Measurements from ENCODE around the gene KRTAP6-1. TPM values are rescaled to one million over a fixed set of nuclear protein-coding genes. Genes with fewer than 3 reads are reported as not detected.

KRTAP6-1 gene
- total and polyA plus RNA-seq, 4 experiments from 2014 or later, result not detected

- H3K4me1 ChIP-seq (ENCODE audit: insufficient read depth, low read length), result no peaks in the 10 kb centered on the region
- Mint-ChIP-seq H3K4me1 (no peaks in the 10 kb centered on the region), H3K4me3 (no peak overlapping the region), H3K9me3 (peaks cover 0 to 6% (median 2%) of the 10 kb centered on the region in 8 donors), H3K36me3 (no peaks in the 10 kb centered on the region), H3K27ac (no peak overlapping the region), H3K27me3 (peaks cover 0 to 4% of the 10 kb centered on the region in 2 donors)
- CTCF ChIA-PET (ENCODE audit: partially characterized antibody), result no interaction called here
- H3K36me3 ChIP-seq (ENCODE audit: insufficient read depth, low read length), result no peaks in the 10 kb centered on the region
- no peak overlapping the region for H3K4me3 ChIP-seq (ENCODE audit: low read length in 2 of 2)
- no peaks in the 10 kb centered on the region for H3K27me3 ChIP-seq (ENCODE audit: insufficient read depth, low read length)
- intact Hi-C loops (cut with micrococcal nuclease), result no loop called here
- no peak for DNase-seq
- no peaks in the 10 kb centered on the region for H3K9me3 ChIP-seq (ENCODE audit: control insufficient read depth in 1 of 2, low read length in 2 of 2)
- POLR2A ChIA-PET (ENCODE audit: partially characterized antibody), result no interaction called here
- no peak overlapping the region for H3K27ac ChIP-seq (ENCODE audit: low read depth, low read length)
These were observed 1.6 kb downstream of the KRTAP6-1 start for GRCh38 chr21:30612132-30612531.

GRCh38 chr21:30605968-30606367, 7.8 kb downstream of the KRTAP6-1 start:
- Histone ChIP-seq H3K36me3 (ENCODE audit: insufficient read depth, low read length) (no peaks in the 10 kb centered on the region), H3K4me3 (ENCODE audit: low read length in 2 of 2) (no peak overlapping the region), H3K27me3 (ENCODE audit: insufficient read depth, low read length) (no peaks in the 10 kb centered on the region), H3K27ac (ENCODE audit: low read depth, low read length) (no peak overlapping the region), H3K9me3 (ENCODE audit: control insufficient read depth in 1 of 2, low read length in 2 of 2) (no peaks in the 10 kb centered on the region), H3K4me1 (ENCODE audit: insufficient read depth, low read length) (no peaks in the 10 kb centered on the region)
- DNase-seq, result no peak
- CTCF ChIA-PET (ENCODE audit: partially characterized antibody), result no interaction called here
- Mint-ChIP-seq H3K27ac (no peak overlapping the region), H3K4me1 (no peaks in the 10 kb centered on the region), H3K36me3 (no peaks in the 10 kb centered on the region), H3K27me3 (peaks cover 0 to 1% of the 10 kb centered on the region in 2 donors), H3K4me3 (no peak overlapping the region), H3K9me3 (peaks cover 0 to 12% (median 4%) of the 10 kb centered on the region in 8 donors)
- POLR2A ChIA-PET (ENCODE audit: partially characterized antibody), result no interaction called here
- intact Hi-C loops (cut with micrococcal nuclease), result no loop called here

DNA sequence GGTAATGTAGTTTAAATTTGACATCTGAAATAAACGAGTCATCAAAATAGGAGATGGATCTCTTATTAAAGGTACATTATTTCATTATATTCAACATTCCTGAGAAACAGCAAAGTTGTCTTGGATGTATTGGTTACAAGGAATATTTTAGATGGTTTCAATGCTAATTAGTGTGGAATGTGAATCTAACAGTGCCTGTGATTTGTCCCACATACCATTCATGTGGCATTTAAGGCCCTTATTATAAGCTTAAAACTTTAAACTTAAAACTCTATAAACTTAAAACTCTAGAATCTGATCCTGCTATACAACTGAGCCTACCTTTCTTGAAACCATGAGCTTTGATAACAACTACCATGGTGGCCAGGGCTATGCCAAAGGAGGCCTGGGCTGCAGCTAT, 12.9 kb downstream of the KRTAP6-1 start, which contains the start of gene KRTAP22-1:
Gene KRTAP22-1 (plus strand): TSS at position 301 of the 400 bp plus-strand sequence.
- no peaks in the 10 kb centered on the region for H3K36me3 ChIP-seq (ENCODE audit: insufficient read depth, low read length)
- ChIA-PET POLR2A (ENCODE audit: partially characterized antibody) (no interaction called here), CTCF (ENCODE audit: partially characterized antibody) (no interaction called here)
- H3K4me1 ChIP-seq (ENCODE audit: insufficient read depth, low read length), result no peaks in the 10 kb centered on the region
- intact Hi-C loops (cut with micrococcal nuclease), result no loop called here
- H3K27me3 Mint-ChIP-seq, result no peaks in the 10 kb centered on the region
- H3K9me3 ChIP-seq (ENCODE audit: control insufficient read depth in 1 of 2, low read length in 2 of 2), result no peaks in the 10 kb centered on the region
- no peak within 1 kb of the TSS for H3K4me3 Mint-ChIP-seq
- H3K27ac ChIP-seq (ENCODE audit: low read depth, low read length), result no peak within 1 kb of the TSS
- DNase-seq, result no peak
- no peaks in the 10 kb centered on the region for H3K4me1 Mint-ChIP-seq
- H3K4me3 ChIP-seq (ENCODE audit: low read length in 2 of 2), result no peak within 1 kb of the TSS
- H3K27me3 ChIP-seq (ENCODE audit: insufficient read depth, low read length), result no peaks in the 10 kb centered on the region
- no peaks in the 10 kb centered on the region for H3K36me3 Mint-ChIP-seq
- peak within 1 kb of the TSS in 1 of 7 donors; percentile 29 for H3K27ac Mint-ChIP-seq
- H3K9me3 Mint-ChIP-seq, result peaks cover 0 to 14% (median 3%) of the 10 kb centered on the region in 8 donors

DNA sequence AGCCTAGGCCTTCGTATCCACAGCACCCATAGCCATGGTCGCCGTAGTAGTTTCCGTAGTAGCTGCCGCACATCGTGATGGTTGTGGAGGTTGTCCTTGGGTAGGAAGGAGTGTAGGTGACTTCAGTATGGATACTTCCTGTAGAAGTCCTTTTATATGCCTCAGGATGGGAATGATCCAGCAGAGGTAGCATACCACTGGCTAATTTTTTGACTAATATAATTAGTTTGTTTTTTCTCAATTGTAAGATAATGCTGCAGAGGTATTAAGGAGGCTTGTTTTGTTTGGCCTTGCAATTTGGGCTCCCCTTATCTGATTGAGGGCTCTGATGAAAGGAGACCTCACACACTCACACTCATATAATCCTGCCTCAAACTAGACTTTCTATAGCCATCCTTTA, 14.9 kb downstream of the KRTAP6-1 start, which contains the start of gene KRTAP6-2:
Gene KRTAP6-2 (minus strand): TSS at position 101 of the 400 bp plus-strand sequence. CDS start 28 bp downstream, at position 73.
- no peak for DNase-seq
- Histone ChIP-seq H3K27me3 (ENCODE audit: insufficient read depth, low read length) (no peaks in the 10 kb centered on the region), H3K9me3 (ENCODE audit: control insufficient read depth in 1 of 2, low read length in 2 of 2) (no peaks in the 10 kb centered on the region), H3K4me3 (ENCODE audit: low read length in 2 of 2) (no peak within 1 kb of the TSS), H3K27ac (ENCODE audit: low read depth, low read length) (no peak within 1 kb of the TSS), H3K36me3 (ENCODE audit: insufficient read depth, low read length) (no peaks in the 10 kb centered on the region), H3K4me1 (ENCODE audit: insufficient read depth, low read length) (no peaks in the 10 kb centered on the region)
- no peaks in the 10 kb centered on the region for H3K27me3 Mint-ChIP-seq
- CTCF ChIA-PET (ENCODE audit: partially characterized antibody), result no interaction called here
- no peaks in the 10 kb centered on the region for H3K4me1 Mint-ChIP-seq
- H3K27ac Mint-ChIP-seq, result no peak within 1 kb of the TSS
- POLR2A ChIA-PET (ENCODE audit: partially characterized antibody), result no interaction called here
- no peak within 1 kb of the TSS for H3K4me3 Mint-ChIP-seq
- intact Hi-C loops (cut with micrococcal nuclease), result no loop called here
- no peaks in the 10 kb centered on the region for H3K36me3 Mint-ChIP-seq
- H3K9me3 Mint-ChIP-seq, result peaks cover 0 to 14% (median 3%) of the 10 kb centered on the region in 8 donors

GRCh38 chr21:30592140-30592539, 21.6 kb downstream of the KRTAP6-1 start, which contains the start of gene KRTAP6-3:
TSS of gene KRTAP6-3 (plus strand) at chr21:30592440. CDS start at chr21:30592446, 6 bp downstream.
- Mint-ChIP-seq H3K36me3 (no peaks in the 10 kb centered on the region), H3K4me1 (no peaks in the 10 kb centered on the region), H3K4me3 (no peak within 1 kb of the TSS), H3K27ac (no peak within 1 kb of the TSS), H3K9me3 (peaks cover 0 to 5% (median 0%) of the 10 kb centered on the region in 8 donors), H3K27me3 (no peaks in the 10 kb centered on the region)
- no peak for DNase-seq
- ChIA-PET CTCF (ENCODE audit: partially characterized antibody) (no interaction called here), POLR2A (ENCODE audit: partially characterized antibody) (no interaction called here)
- Histone ChIP-seq H3K4me1 (ENCODE audit: insufficient read depth, low read length) (no peaks in the 10 kb centered on the region), H3K36me3 (ENCODE audit: insufficient read depth, low read length) (no peaks in the 10 kb centered on the region), H3K9me3 (ENCODE audit: control insufficient read depth in 1 of 2, low read length in 2 of 2) (no peaks in the 10 kb centered on the region), H3K4me3 (ENCODE audit: low read length in 2 of 2) (no peak within 1 kb of the TSS), H3K27me3 (ENCODE audit: insufficient read depth, low read length) (no peaks in the 10 kb centered on the region), H3K27ac (ENCODE audit: low read depth, low read length) (no peak within 1 kb of the TSS)
- intact Hi-C loops (cut with micrococcal nuclease), result no loop called here

DNA sequence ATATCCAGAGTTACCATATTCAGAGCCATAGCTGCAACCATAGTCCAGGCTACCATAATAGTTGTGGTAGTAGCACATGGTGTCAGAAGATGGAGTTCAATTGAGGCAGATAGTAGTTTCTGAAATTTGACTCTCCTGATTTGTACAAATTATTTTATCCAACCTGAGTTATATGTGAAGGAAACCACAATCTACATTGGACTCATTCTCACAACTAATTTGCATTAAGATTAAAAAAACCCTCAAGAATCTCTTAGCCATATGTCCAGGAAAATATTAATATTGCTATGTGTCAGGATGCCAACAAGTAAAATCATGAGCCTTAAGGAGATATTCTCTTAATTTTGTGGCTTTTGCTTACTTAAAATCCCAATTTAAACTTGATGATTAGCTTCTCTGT, 23.4 kb downstream of the KRTAP6-1 start, which contains the start of gene KRTAP22-2:
Gene KRTAP22-2 (minus strand): TSS at position 101 of the 400 bp plus-strand sequence.
- no peaks in the 10 kb centered on the region for H3K36me3 ChIP-seq (ENCODE audit: insufficient read depth, low read length)
- no peak for DNase-seq
- H3K27me3 ChIP-seq (ENCODE audit: insufficient read depth, low read length), result no peaks in the 10 kb centered on the region
- no peak within 1 kb of the TSS for H3K4me3 ChIP-seq (ENCODE audit: low read length in 2 of 2)
- no peak within 1 kb of the TSS for H3K4me3 Mint-ChIP-seq
- H3K9me3 Mint-ChIP-seq, result no peaks in the 10 kb centered on the region
- intact Hi-C loops (cut with micrococcal nuclease), result no loop called here
- H3K27ac ChIP-seq (ENCODE audit: low read depth, low read length), result no peak within 1 kb of the TSS
- no peaks in the 10 kb centered on the region for H3K4me1 ChIP-seq (ENCODE audit: insufficient read depth, low read length)
- no peaks in the 10 kb centered on the region for H3K27me3 Mint-ChIP-seq
- H3K9me3 ChIP-seq (ENCODE audit: control insufficient read depth in 1 of 2, low read length in 2 of 2), result no peaks in the 10 kb centered on the region
- no peaks in the 10 kb centered on the region for H3K4me1 Mint-ChIP-seq
- CTCF ChIA-PET (ENCODE audit: partially characterized antibody), result no interaction called here
- no peaks in the 10 kb centered on the region for H3K36me3 Mint-ChIP-seq
- POLR2A ChIA-PET (ENCODE audit: partially characterized antibody), result no interaction called here
- H3K27ac Mint-ChIP-seq, result no peak within 1 kb of the TSS

GRCh38 chr21:30582870-30583269, 30.9 kb downstream of the KRTAP6-1 start:
- peaks cover 0 to 2% (median 0%) of the 10 kb centered on the region in 8 donors for H3K9me3 Mint-ChIP-seq
- POLR2A ChIA-PET (ENCODE audit: partially characterized antibody), result no interaction called here

More at GRCh38 chr21:30582870-30583269, 30.9 kb downstream of the KRTAP6-1 start:
- H3K36me3 ChIP-seq (ENCODE audit: insufficient read depth, low read length), result no peaks in the 10 kb centered on the region
- CTCF ChIA-PET (ENCODE audit: partially characterized antibody), result no interaction called here
- H3K4me1 ChIP-seq (ENCODE audit: insufficient read depth, low read length), result no peaks in the 10 kb centered on the region
- no peak overlapping the region for H3K27ac ChIP-seq (ENCODE audit: low read depth, low read length)
- no peaks in the 10 kb centered on the region for H3K9me3 ChIP-seq (ENCODE audit: control insufficient read depth in 1 of 2, low read length in 2 of 2)
- Mint-ChIP-seq H3K27me3 (peaks cover 0 to 3% of the 10 kb centered on the region in 2 donors), H3K4me1 (no peaks in the 10 kb centered on the region), H3K36me3 (no peaks in the 10 kb centered on the region), H3K4me3 (no peak overlapping the region), H3K27ac (no peak overlapping the region)
- intact Hi-C loops (cut with micrococcal nuclease), result no loop called here
- H3K27me3 ChIP-seq (ENCODE audit: insufficient read depth, low read length), result no peaks in the 10 kb centered on the region
- H3K4me3 ChIP-seq (ENCODE audit: low read length in 2 of 2), result no peak overlapping the region
- no peak for DNase-seq

Data from CD4-positive, alpha-beta memory T cell (primary cell).